ENCODE results near the gene MCC.

The MCC gene

GRCh38 chr5:113199122-113199905 is 288.9 kb downstream of the MCC start:
- DNase-seq (ENCODE audit: low read depth): no peak

GRCh38 chr5:113197456-113198200 is 290.6 kb downstream of the MCC start:
- no peak for DNase-seq (ENCODE audit: low read depth)

GRCh38 chr5:113195771-113196170 is 292.5 kb downstream of the MCC start:
- no peak for DNase-seq (ENCODE audit: low read depth)

- DNase-seq (ENCODE audit: low read depth): no peak
Measured at GRCh38 chr5:113195251-113195650, 293.0 kb downstream of the MCC start.

- DNase-seq (ENCODE audit: low read depth): no peak
Measured at GRCh38 chr5:113194591-113194990, 293.7 kb downstream of the MCC start.

- DNase-seq (ENCODE audit: low read depth): no peak
Measured at GRCh38 chr5:113194125-113194524, 294.1 kb downstream of the MCC start.

- DNase-seq (ENCODE audit: low read depth): no peak
Measured at GRCh38 chr5:113193311-113193978, 294.8 kb downstream of the MCC start.

GRCh38 chr5:113192541-113192940 is 295.7 kb downstream of the MCC start:
- DNase-seq (ENCODE audit: low read depth): no peak

GRCh38 chr5:113190347-113190746 is 297.9 kb downstream of the MCC start:
- DNase-seq (ENCODE audit: low read depth): no peak

- no peak for DNase-seq (ENCODE audit: low read depth)
Measured at GRCh38 chr5:113189291-113189690, 299.0 kb downstream of the MCC start.

GRCh38 chr5:113188436-113188835 is 299.8 kb downstream of the MCC start:
- no peak for DNase-seq (ENCODE audit: low read depth)

- DNase-seq (ENCODE audit: low read depth): no peak
Measured at GRCh38 chr5:113187906-113188305, 300.3 kb downstream of the MCC start.

GRCh38 chr5:113186061-113186460 is 302.2 kb downstream of the MCC start:
- DNase-seq (ENCODE audit: low read depth): no peak

- no peak for DNase-seq (ENCODE audit: low read depth)
Measured at GRCh38 chr5:113183694-113184093, 304.6 kb downstream of the MCC start.

GRCh38 chr5:113182658-113183344 is 305.5 kb downstream of the MCC start:
- no peak for DNase-seq (ENCODE audit: low read depth)

GRCh38 chr5:113181853-113182490 is 306.3 kb downstream of the MCC start:
- no peak for DNase-seq (ENCODE audit: low read depth)

- DNase-seq (ENCODE audit: low read depth): no peak
Measured at GRCh38 chr5:113181409-113181808, 306.8 kb downstream of the MCC start.

- DNase-seq (ENCODE audit: low read depth): no peak
Measured at GRCh38 chr5:113179156-113179555, 309.1 kb downstream of the MCC start.

GRCh38 chr5:113178073-113178779 is 310.0 kb downstream of the MCC start:
- no peak for DNase-seq (ENCODE audit: low read depth)

- no peak for DNase-seq (ENCODE audit: low read depth)
Measured at GRCh38 chr5:113177225-113177624, 311.0 kb downstream of the MCC start.

- DNase-seq (ENCODE audit: low read depth): no peak
Measured at GRCh38 chr5:113176734-113177133, 311.5 kb downstream of the MCC start.
